Prostate gland (tissue), 2 donors: ENCODE results near the gene UBASH3B. TPM values are rescaled to one million over a fixed set of nuclear protein-coding genes. Genes with fewer than 3 reads are reported as not detected.

Experiments used
- DNase-seq: peaks from one replicate; pipeline ENCODE4 v3.0.0-alpha.2; 2019; ENCODE audit warnings: low spot score
- H3K27ac ChIP-seq, 2 donors: fragments of 200-600 bp; sonication (generic); 2 replicates each; pipeline ENCODE4 v1.5.1; 2017 to 2019
- H3K27me3 ChIP-seq: fragments of 200-600 bp; sonication (generic); replicated peaks from 2 replicates; pipeline ENCODE4 v1.5.1; 2019; ENCODE audit not compliant: insufficient read depth
- H3K36me3 ChIP-seq, 2 donors: fragments of 200-600 bp; sonication (generic); 1 replicate in 1 of 2; 2 replicates in 1 of 2; pipeline versions ENCODE4 v1.5.1 to v1.8.1; 2017 to 2019
- H3K4me1 ChIP-seq: fragments of 200-600 bp; sonication (generic); replicated peaks from 2 replicates; pipeline ENCODE4 v1.5.1; 2019
- H3K4me3 ChIP-seq, 2 donors: fragments of 200-600 bp; sonication (generic); 2 replicates each; pipeline ENCODE4 v1.5.1; 2017 to 2019
- H3K9me3 ChIP-seq: fragments of 200-600 bp; sonication (generic); 2 replicates; pipeline ENCODE4 v1.5.1; 2017
- CTCF ChIP-seq, 4 experiments: fragments of 200-600 bp in 2 of 4; fragments of 450-650 bp in 2 of 4; sonication (generic) in 2 of 4; IDR thresholded peaks; 1 replicate in 3 of 4; 2 replicates in 1 of 4; pipeline ENCODE4 v1.5.1; 2016 to 2019; ENCODE audit warnings: antibody characterized with exemption in 4 of 4, mild to moderate bottlenecking in 2 of 4, moderate library complexity in 2 of 4
- POLR2A ChIP-seq: fragments of 450-650 bp; IDR thresholded peaks from one replicate; pipeline ENCODE4 v1.6.1; 2016; ENCODE audit warnings: antibody characterized with exemption, mild to moderate bottlenecking
- POLR2AphosphoS5 ChIP-seq: sonication (generic); formaldehyde crosslinking; IDR thresholded peaks from one replicate; pipeline ENCODE4 v1.6.1; 2017; ENCODE audit warnings: antibody characterized with exemption
- WGBS: methylation state at CpG from one replicate; pipeline ENCODE4 v1.1.5; 2018; 5-methylcytosine and 5-hydroxymethylcytosine counted together
- intact Hi-C: fragments of 100-400 bp; cut with DNase I; formaldehyde crosslinking; loops from one replicate; pipeline ENCODE4 v1.14.2; 2022
- total RNA-seq, 2 donors: library from RNA; depleted of rRNA; stranded (reverse); fragments of >200 nt; gene quantifications; one replicate each; pipeline ENCODE4 v1.1.0, GENCODE V29; 2016

Gene UBASH3B
- total RNA-seq, 2 donors from 2014 or later = 1.9 to 9.9 TPM

- H3K27me3 ChIP-seq = no peaks in the 10 kb centered on the region
- H3K27ac ChIP-seq = no peak overlapping the region
- 68% methylated on average over 4 of the region's 4 CpGs for WGBS
- H3K36me3 ChIP-seq = no peaks in the 10 kb centered on the region
- no peak for TF ChIP-seq CTCF (IDR thresholded peaks at IDR 0.05)
- TF ChIP-seq POLR2AphosphoS5 = no peak
- TF ChIP-seq POLR2A = no peak
- no peak for DNase-seq
- no peaks in the 10 kb centered on the region for H3K4me1 ChIP-seq
- no peak overlapping the region for H3K4me3 ChIP-seq
- no peaks in the 10 kb centered on the region for H3K9me3 ChIP-seq
- intact Hi-C loops = no loop called here
Measured at GRCh38 chr11:122799406-122800105, 144.0 kb downstream of the UBASH3B start.

DNA sequence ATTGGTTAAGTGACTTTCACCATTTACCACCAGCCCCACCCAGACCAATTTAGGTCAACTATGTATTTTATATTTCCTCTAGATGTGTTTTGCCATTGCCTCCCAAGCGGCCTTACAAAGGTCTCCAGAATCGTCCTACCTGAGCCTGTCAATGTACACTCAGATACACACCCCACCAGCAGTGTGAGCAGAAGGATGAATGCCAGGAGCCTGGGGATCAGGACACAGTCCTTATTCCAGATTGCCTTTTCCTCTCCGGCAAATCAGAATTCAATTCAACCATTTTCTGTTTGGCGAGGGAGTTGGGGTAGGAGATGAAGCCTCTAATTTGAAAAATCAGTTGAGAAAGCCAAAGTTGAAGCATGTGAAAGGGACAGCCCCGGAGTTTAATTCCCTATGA, 147.4 kb downstream of the UBASH3B start:
- H3K27me3 ChIP-seq = no peaks in the 10 kb centered on the region
- H3K4me1 ChIP-seq = no peaks in the 10 kb centered on the region
- TF ChIP-seq CTCF (IDR thresholded peaks at IDR 0.05) (no peak), POLR2AphosphoS5 (no peak), POLR2A (no peak)
- WGBS = 73% methylated on average over 5 of the region's 5 CpGs
- intact Hi-C loops = no loop called here
- no peak for DNase-seq
- H3K4me3 ChIP-seq = no peak overlapping the region
- H3K36me3 ChIP-seq = no peaks in the 10 kb centered on the region
- H3K9me3 ChIP-seq = no peaks in the 10 kb centered on the region
- H3K27ac ChIP-seq = no peak overlapping the region

GRCh38 chr11:122803306-122803705, 147.8 kb downstream of the UBASH3B start:
- WGBS = 33% methylated on average over 2 of the region's 2 CpGs
- Histone ChIP-seq H3K4me3 (no peak overlapping the region), H3K27ac (no peak overlapping the region), H3K27me3 (no peaks in the 10 kb centered on the region), H3K36me3 (no peaks in the 10 kb centered on the region), H3K4me1 (no peaks in the 10 kb centered on the region), H3K9me3 (no peaks in the 10 kb centered on the region)
- TF ChIP-seq POLR2AphosphoS5 (no peak), CTCF (IDR thresholded peaks at IDR 0.05) (no peak), POLR2A (no peak)
- no peak for DNase-seq
- intact Hi-C loops = no loop called here

DNA sequence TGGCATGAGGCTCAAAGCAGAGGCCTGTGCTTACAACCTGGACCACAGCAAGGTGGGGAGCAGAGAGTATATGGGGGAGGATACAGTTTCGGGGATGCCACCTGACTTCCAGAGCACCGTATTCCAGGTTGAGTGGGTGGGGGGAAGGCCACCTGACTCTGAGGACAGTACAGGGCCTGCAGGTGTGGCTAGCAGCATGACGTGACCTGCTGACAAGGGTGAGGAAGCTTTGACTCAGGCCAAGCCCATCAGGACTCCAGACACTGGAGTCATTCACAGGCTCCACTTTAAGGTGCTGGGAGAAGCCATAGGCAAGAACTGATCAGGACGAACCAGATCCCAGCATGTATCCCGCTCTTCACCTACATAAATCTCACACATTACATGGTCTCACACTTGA, 148.2 kb downstream of the UBASH3B start:
- Histone ChIP-seq H3K36me3 (no peaks in the 10 kb centered on the region), H3K27me3 (no peaks in the 10 kb centered on the region), H3K27ac (no peak overlapping the region), H3K4me1 (no peaks in the 10 kb centered on the region), H3K4me3 (no peak overlapping the region), H3K9me3 (no peaks in the 10 kb centered on the region)
- intact Hi-C loops = no loop called here
- 94% methylated on average over 5 of the region's 5 CpGs for WGBS
- TF ChIP-seq POLR2A (no peak), CTCF (IDR thresholded peaks at IDR 0.05) (no peak), POLR2AphosphoS5 (no peak)
- DNase-seq = no peak

DNA sequence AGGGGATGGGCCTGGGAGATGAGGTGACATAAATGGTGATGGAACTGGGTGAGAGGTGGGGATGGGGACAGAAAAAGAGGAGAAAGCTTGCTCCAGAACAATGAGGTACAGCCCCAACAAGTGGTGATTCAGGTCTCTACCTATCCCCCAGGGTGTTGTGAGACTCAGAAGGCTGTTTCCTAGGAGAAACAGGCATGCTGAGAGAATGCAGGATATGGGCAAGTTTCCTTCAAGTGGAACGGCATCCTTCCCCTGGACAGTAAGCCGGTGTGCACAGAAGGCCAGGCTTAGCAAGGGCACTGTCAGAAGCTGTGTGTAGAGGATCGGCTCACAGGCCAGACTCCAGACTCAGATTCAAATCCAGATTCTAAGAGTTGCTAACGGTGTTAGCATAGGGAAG, 148.6 kb downstream of the UBASH3B start:
- Histone ChIP-seq H3K36me3 (no peaks in the 10 kb centered on the region), H3K9me3 (no peaks in the 10 kb centered on the region), H3K27me3 (no peaks in the 10 kb centered on the region), H3K4me3 (no peak overlapping the region), H3K4me1 (no peaks in the 10 kb centered on the region), H3K27ac (no peak overlapping the region)
- intact Hi-C loops = no loop called here
- 88% methylated on average over 4 of the region's 4 CpGs for WGBS
- TF ChIP-seq CTCF (IDR thresholded peaks at IDR 0.05) (no peak), POLR2A (no peak), POLR2AphosphoS5 (no peak)
- no peak for DNase-seq
